K562 (cell line): ENCODE data around the gene ADM. TPM values are rescaled to one million over a fixed set of nuclear protein-coding genes. Genes with fewer than 3 reads are reported as not detected.
A peak's percentile ranks its signal among the peaks of the same experiment; 100 is the strongest.

Experiments used
- CHD1 ChIP-seq: fragments of 200-600 bp; sonication (generic); IDR thresholded peaks from one replicate; pipeline ENCODE4 v1.6.1; 2012; ENCODE audit warnings: mild to moderate bottlenecking, moderate library complexity, low read length, inconsistent platforms
- CREB1 ChIP-seq, 2 experiments: sonication (generic) in 1 of 2; formaldehyde crosslinking in 1 of 2; IDR thresholded peaks; 2 replicates each; pipeline versions ENCODE4 v1.6.1 to v1.8.0; 2012 to 2022; ENCODE audit warnings: inconsistent platforms in 1 of 2, mild to moderate bottlenecking in 1 of 2, missing genetic modification reagents in 1 of 2, moderate library complexity in 1 of 2
- CTBP1 ChIP-seq: fragments of 450-650 bp; IDR thresholded peaks from 2 replicates; pipeline ENCODE4 v1.6.1; 2016; ENCODE audit warnings: borderline replicate concordance
- EGR1 ChIP-seq: fragments of 450-650 bp; conservative IDR thresholded peaks from 2 replicates; pipeline ENCODE4 v1.6.1; 2017; ENCODE audit warnings: mild to moderate bottlenecking
- FIP1L1 ChIP-seq: fragments of 200-400 bp; formaldehyde crosslinking; IDR thresholded peaks from 2 replicates; pipeline ENCODE4 v1.6.1; 2018; ENCODE audit warnings: mild to moderate bottlenecking, low read depth, low read length; ENCODE audit not compliant: poor library complexity, severe bottlenecking
- NBN ChIP-seq: fragments of 450-650 bp; IDR thresholded peaks from 2 replicates; pipeline ENCODE4 v1.6.1; 2016; ENCODE audit warnings: low read depth, mild to moderate bottlenecking
- ZEB2 ChIP-seq: fragments of 450-650 bp; IDR thresholded peaks from 2 replicates; pipeline ENCODE4 v1.6.1; 2016
- polyA plus RNA-seq, 8 experiments: library from polyadenylated mRNA; depleted of rRNA in 4 of 8; stranded (reverse) in 5 of 8; unstranded in 3 of 8; fragments of >200 nt; fragmentation: Nextera tagmentation in 2 of 8; fragmentation: Illumina TruSeq in 1 of 8; extraction: Ambion mirVana in 2 of 8; extraction: Trizol in 1 of 8; gene quantifications; 2 replicates each; pipeline versions ENCODE4 v1.2.1 to v1.2.3, GENCODE V29; 2011 to 2014; ENCODE audit warnings: inconsistent platforms in 1 of 8, missing spikeins in 1 of 8
- total RNA-seq, 7 experiments: library from RNA; depleted of rRNA in 6 of 7; stranded (reverse); fragments of >200 nt in 6 of 7; fragmentation: Illumina TruSeq in 2 of 7; extraction: Trizol in 2 of 7; gene quantifications; 2 replicates each; pipeline versions ENCODE4 v1.2.1 to v1.2.3, GENCODE V29; 2011 to 2021; ENCODE audit warnings: low replicate concordance in 1 of 7
- TF ChIP-seq, protein P1 (sequence below): fragments of 450-650 bp; IDR thresholded peaks from 2 replicates; pipeline ENCODE4 v1.7.1; 2018; ENCODE audit warnings: mild to moderate bottlenecking, low read depth; ENCODE audit not compliant: partially characterized antibody
- TF ChIP-seq, protein P2 (sequence below), 3 experiments: fragments of 200-800 bp in 1 of 3; sonication (Bioruptor generic) in 1 of 3; sonication (generic) in 1 of 3; formaldehyde crosslinking in 1 of 3; IDR thresholded peaks; 2 replicates each; pipeline versions ENCODE4 v1.6.1 to v1.8.0; 2016 to 2022; ENCODE audit warnings: mild to moderate bottlenecking in 2 of 3, missing compliant biosample characterization in 2 of 3, missing genetic modification characterization in 2 of 3, missing genetic modification reagents in 1 of 3
- TF ChIP-seq, protein P3 (sequence below): sonication (generic); formaldehyde crosslinking; IDR thresholded peaks from 2 replicates; pipeline ENCODE4 v1.8.0; 2022; ENCODE audit warnings: missing genetic modification reagents, mild to moderate bottlenecking, moderate library complexity, borderline replicate concordance
- TF ChIP-seq, protein P4 (sequence below): fragments of 250-450 bp; sonication (Bioruptor Pico); IDR thresholded peaks from 2 replicates; pipeline ENCODE4 v1.8.0; 2021; ENCODE audit warnings: moderate library complexity, mild to moderate bottlenecking, inconsistent platforms
- TF ChIP-seq, protein P5 (sequence below): fragments of 250-450 bp; sonication (Bioruptor Pico); IDR thresholded peaks from 2 replicates; pipeline ENCODE4 v1.5.0; 2021
- TF ChIP-seq, protein P6 (sequence below): sonication (generic); formaldehyde crosslinking; IDR thresholded peaks from 2 replicates; pipeline ENCODE4 v1.8.1; 2023; ENCODE audit warnings: mild to moderate bottlenecking, missing genetic modification reagents

Gene ADM
- total and polyA plus RNA-seq, 9 of the 15 experiments (the other 6 are each of a cell fraction or from before 2014, with no cell fraction given): 0.23 to 0.49 (median 0.32) TPM; not detected in 6

DNA sequence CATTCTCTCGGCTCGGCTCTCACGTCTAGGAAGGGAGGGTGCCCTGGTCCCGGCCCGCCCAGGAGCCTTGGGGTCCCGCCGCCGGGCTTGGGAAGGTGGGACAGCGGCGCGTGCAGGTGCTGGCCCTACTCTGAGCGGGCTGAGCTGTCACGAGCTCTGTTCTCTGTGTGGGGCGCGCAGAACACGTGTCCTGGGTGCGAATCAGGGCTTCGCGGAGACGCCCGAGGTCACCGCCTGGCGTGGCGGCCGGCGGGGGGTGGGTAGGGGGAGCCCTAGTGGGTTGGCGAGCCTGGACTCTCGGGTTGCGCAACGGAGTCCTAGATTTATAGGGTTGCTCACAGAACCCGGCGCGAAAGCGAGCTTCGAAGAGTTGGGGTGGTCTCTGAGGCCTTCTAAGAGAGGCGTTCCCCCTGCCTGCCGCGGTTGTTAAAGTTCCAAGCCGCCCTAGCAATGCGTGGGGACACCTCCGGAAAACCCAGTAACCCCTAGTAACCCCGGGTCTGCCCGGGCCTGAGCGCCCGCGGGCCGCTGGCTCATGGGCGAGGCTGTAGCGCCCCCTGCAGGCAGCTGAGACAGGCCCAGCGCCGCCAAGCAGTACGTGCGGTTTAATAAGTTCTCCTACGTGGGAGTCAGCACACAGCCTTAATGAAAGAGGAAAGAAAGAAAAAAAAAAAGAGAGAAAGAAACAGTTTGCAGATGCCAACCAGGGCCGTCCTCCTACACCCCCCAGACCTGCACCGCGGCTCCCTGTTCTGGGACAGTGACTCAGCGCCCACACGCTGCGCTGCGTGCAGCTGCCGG lies 2.7 kb downstream of the ADM start (continued):
- TF ChIP-seq, protein P1, sequence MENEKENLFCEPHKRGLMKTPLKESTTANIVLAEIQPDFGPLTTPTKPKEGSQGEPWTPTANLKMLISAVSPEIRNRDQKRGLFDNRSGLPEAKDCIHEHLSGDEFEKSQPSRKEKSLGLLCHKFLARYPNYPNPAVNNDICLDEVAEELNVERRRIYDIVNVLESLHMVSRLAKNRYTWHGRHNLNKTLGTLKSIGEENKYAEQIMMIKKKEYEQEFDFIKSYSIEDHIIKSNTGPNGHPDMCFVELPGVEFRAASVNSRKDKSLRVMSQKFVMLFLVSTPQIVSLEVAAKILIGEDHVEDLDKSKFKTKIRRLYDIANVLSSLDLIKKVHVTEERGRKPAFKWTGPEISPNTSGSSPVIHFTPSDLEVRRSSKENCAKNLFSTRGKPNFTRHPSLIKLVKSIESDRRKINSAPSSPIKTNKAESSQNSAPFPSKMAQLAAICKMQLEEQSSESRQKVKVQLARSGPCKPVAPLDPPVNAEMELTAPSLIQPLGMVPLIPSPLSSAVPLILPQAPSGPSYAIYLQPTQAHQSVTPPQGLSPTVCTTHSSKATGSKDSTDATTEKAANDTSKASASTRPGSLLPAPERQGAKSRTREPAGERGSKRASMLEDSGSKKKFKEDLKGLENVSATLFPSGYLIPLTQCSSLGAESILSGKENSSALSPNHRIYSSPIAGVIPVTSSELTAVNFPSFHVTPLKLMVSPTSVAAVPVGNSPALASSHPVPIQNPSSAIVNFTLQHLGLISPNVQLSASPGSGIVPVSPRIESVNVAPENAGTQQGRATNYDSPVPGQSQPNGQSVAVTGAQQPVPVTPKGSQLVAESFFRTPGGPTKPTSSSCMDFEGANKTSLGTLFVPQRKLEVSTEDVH: no peak
- TF ChIP-seq FIP1L1 (peak; percentile 64), CREB1 (IDR thresholded peaks at IDR 0.05) (no peak), CREB1 (CRISPR knock-in tag; IDR thresholded peaks at IDR 0.05) (0 out of 2 replicates have a peak, but pooled peaks have one; percentile 47), CHD1 (no peak), EGR1 (peak; percentile 74), ZEB2 (peak; percentile 71; the same call in 1 of the 2 replicates), NBN (0 out of 2 replicates have a peak, but pooled peaks have one; percentile 61), CTBP1 (peak; percentile 67)
- TF ChIP-seq, protein P2, sequence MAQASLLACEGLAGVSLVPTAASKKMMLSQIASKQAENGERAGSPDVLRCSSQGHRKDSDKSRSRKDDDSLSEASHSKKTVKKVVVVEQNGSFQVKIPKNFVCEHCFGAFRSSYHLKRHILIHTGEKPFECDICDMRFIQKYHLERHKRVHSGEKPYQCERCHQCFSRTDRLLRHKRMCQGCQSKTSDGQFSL (CRISPR knock-in tag; IDR thresholded peaks at IDR 0.05): peak; percentile 96
- TF ChIP-seq, protein P2 (tag; IDR thresholded peaks at IDR 0.05): peak in 1 of 2 experiments; percentile 77; a peak in 2 of 4 replicates
- TF ChIP-seq, protein P3, sequence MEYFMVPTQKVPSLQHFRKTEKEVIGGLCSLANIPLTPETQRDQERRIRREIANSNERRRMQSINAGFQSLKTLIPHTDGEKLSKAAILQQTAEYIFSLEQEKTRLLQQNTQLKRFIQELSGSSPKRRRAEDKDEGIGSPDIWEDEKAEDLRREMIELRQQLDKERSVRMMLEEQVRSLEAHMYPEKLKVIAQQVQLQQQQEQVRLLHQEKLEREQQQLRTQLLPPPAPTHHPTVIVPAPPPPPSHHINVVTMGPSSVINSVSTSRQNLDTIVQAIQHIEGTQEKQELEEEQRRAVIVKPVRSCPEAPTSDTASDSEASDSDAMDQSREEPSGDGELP (CRISPR knock-in tag): peak; percentile 87
- TF ChIP-seq, protein P4, sequence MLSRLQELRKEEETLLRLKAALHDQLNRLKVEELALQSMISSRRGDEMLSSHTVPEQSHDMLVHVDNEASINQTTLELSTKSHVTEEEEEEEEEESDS (CRISPR knock-in tag): no peak
- TF ChIP-seq, protein P5, sequence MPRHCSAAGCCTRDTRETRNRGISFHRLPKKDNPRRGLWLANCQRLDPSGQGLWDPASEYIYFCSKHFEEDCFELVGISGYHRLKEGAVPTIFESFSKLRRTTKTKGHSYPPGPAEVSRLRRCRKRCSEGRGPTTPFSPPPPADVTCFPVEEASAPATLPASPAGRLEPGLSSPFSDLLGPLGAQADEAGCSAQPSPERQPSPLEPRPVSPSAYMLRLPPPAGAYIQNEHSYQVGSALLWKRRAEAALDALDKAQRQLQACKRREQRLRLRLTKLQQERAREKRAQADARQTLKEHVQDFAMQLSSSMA (CRISPR knock-in tag): no peak
- TF ChIP-seq, protein P6, sequence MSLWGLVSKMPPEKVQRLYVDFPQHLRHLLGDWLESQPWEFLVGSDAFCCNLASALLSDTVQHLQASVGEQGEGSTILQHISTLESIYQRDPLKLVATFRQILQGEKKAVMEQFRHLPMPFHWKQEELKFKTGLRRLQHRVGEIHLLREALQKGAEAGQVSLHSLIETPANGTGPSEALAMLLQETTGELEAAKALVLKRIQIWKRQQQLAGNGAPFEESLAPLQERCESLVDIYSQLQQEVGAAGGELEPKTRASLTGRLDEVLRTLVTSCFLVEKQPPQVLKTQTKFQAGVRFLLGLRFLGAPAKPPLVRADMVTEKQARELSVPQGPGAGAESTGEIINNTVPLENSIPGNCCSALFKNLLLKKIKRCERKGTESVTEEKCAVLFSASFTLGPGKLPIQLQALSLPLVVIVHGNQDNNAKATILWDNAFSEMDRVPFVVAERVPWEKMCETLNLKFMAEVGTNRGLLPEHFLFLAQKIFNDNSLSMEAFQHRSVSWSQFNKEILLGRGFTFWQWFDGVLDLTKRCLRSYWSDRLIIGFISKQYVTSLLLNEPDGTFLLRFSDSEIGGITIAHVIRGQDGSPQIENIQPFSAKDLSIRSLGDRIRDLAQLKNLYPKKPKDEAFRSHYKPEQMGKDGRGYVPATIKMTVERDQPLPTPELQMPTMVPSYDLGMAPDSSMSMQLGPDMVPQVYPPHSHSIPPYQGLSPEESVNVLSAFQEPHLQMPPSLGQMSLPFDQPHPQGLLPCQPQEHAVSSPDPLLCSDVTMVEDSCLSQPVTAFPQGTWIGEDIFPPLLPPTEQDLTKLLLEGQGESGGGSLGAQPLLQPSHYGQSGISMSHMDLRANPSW (CRISPR knock-in tag): no peak
